GM06990 (cell line): Measurements from ENCODE around the gene LRMDA.

Experiments used
- DNase-seq: peaks from one replicate; pipeline ENCODE4 v3.0.0-alpha.2; 2011; ENCODE audit not compliant: insufficient read length; ENCODE audit errors: extremely low read depth
- H3K27me3 ChIP-seq: replicated peaks from 2 replicates; pipeline ENCODE4 v1.6.0; 2011; ENCODE audit warnings: low read length; ENCODE audit not compliant: control insufficient read depth, insufficient read depth
- H3K36me3 ChIP-seq: 2 replicates; pipeline ENCODE4 v1.5.1; 2011; ENCODE audit warnings: low read length; ENCODE audit not compliant: control insufficient read depth, insufficient read depth
- H3K4me3 ChIP-seq: replicated peaks from 2 replicates; pipeline ENCODE4 v1.5.1; 2011; ENCODE audit warnings: low read depth, mild to moderate bottlenecking, control low read depth, low read length
- CTCF ChIP-seq: IDR thresholded peaks from 2 replicates; pipeline ENCODE4 v1.5.1; 2011; ENCODE audit warnings: low read length, control low read depth, mild to moderate bottlenecking, inconsistent platforms; ENCODE audit not compliant: insufficient read depth, poor library complexity, severe bottlenecking

Gene LRMDA

GRCh38 chr10:76435157-76435556 lies 1003.7 kb downstream of the LRMDA start:
- H3K36me3 ChIP-seq, result no peaks in the 10 kb centered on the region
- H3K4me3 ChIP-seq, result no peak overlapping the region
- TF ChIP-seq CTCF, result no peak
- no peak for DNase-seq
- no peaks in the 10 kb centered on the region; the same call in 1 of the 2 replicates for H3K27me3 ChIP-seq

- no peak for TF ChIP-seq CTCF
- no peaks in the 10 kb centered on the region; the same call in 1 of the 2 replicates for H3K27me3 ChIP-seq
Measured at GRCh38 chr10:76436401-76436811, 1005.0 kb downstream of the LRMDA start.

GRCh38 chr10:76436981-76437380 lies 1005.6 kb downstream of the LRMDA start:
- Histone ChIP-seq H3K27me3 (no peaks in the 10 kb centered on the region; the same call in 1 of the 2 replicates), H3K4me3 (no peak overlapping the region), H3K36me3 (no peaks in the 10 kb centered on the region)
- TF ChIP-seq CTCF, result no peak
- no peak for DNase-seq

More at GRCh38 chr10:76436401-76436811, 1005.0 kb downstream of the LRMDA start:
- DNase-seq, result no peak
- H3K4me3 ChIP-seq, result no peak overlapping the region
- H3K36me3 ChIP-seq, result no peaks in the 10 kb centered on the region

GRCh38 chr10:76440426-76440825 lies 1009.0 kb downstream of the LRMDA start:
- no peak for TF ChIP-seq CTCF
- no peak for DNase-seq
- no peaks in the 10 kb centered on the region for H3K27me3 ChIP-seq
- no peak overlapping the region for H3K4me3 ChIP-seq
- no peaks in the 10 kb centered on the region for H3K36me3 ChIP-seq

DNA sequence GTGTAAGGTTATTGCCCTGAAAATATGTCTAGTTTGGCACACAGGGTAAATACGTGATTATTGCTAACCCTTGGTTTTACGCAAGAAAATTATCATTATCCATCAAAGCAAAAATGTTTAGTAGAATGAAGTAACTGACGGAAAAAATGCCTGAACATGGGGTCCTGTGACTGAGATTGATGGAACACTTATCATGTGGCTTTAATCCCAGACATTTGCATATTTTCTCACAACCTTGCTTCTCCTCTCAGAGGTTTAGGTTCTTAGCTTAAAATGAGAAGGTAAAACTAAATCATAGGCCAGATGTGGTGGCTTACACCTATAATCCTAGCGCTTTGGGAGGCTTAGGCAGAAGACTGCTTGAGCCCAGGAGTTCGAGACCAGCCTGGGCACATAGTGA lies 1010.7 kb downstream of the LRMDA start:
- Histone ChIP-seq H3K36me3 (no peaks in the 10 kb centered on the region), H3K4me3 (no peak overlapping the region), H3K27me3 (no peaks in the 10 kb centered on the region)
- no peak for TF ChIP-seq CTCF
- DNase-seq, result no peak

DNA sequence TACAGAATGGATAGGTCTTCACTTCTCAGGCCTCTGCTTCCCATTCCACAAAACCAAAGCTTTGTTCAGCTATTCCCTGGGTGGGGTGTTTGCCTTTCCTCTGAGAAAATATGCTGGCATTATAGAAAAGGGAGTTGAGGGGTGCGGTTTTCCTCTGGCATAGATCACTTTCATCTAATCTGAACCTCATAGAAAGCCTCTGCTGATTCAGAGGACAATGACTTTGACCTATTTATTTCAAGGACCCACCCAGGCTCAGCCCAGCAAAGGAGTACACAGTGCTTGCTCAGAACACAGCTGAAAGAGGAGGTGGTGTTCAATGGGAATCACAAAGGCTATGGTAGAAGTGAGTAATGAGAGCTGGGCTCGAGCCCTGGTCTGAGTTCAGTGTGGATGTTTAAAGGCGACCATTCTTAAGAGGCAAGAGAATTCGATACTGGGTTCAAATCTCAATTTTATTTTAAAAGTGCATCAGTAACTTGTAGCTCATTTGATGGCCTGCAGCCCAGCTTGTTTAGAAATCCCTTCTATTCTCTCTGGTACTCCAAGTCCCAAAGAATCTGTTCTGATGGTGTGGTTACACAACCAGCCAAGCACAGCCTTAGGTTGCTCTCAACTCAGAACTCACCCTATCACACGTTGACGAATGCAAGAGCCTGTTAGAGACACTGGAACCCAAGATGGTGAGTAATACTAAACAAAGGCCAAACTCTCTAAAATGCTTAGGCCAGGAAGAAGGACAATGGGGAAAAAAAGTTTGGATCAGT lies 1012.8 kb downstream of the LRMDA start:
- Histone ChIP-seq H3K27me3 (no peaks in the 10 kb centered on the region), H3K36me3 (no peaks in the 10 kb centered on the region), H3K4me3 (no peak overlapping the region)
- DNase-seq, result no peak
- no peak for TF ChIP-seq CTCF
